Lung (tissue), 12 donors: ENCODE measurements around the gene PRDM5. TPM values are rescaled to one million over a fixed set of nuclear protein-coding genes. Genes with fewer than 3 reads are reported as not detected.

Experiments used
- ATAC-seq: fragments of 200-7000 bp; cut with Tn5 transposase; one replicate; pipeline ENCODE4 v1.9.1; 2020; ENCODE audit warnings: moderate number of reproducible peaks; ENCODE audit not compliant: insufficient read depth, low FRiP score
- DNase-seq, 3 donors: peaks; one replicate each; pipeline ENCODE4 v3.0.0-alpha.2; 2013 to 2017
- H3K27ac ChIP-seq, 2 donors: one replicate each; pipeline ENCODE4 v1.5.1; 2013; ENCODE audit warnings: mild to moderate bottlenecking in 2 of 2, moderate library complexity in 2 of 2, control low read depth in 1 of 2, inconsistent platforms in 1 of 2, low read depth in 1 of 2, low read length in 1 of 2
- H3K27me3 ChIP-seq, 3 donors: one replicate each; pipeline ENCODE4 v1.5.1; 2013; ENCODE audit warnings: low read length in 2 of 3; ENCODE audit not compliant: control insufficient read depth in 3 of 3, insufficient read depth in 3 of 3
- H3K36me3 ChIP-seq, 4 donors: one replicate each; pipeline ENCODE4 v1.5.1; 2013; ENCODE audit warnings: low read length in 4 of 4, mild to moderate bottlenecking in 1 of 4, moderate library complexity in 1 of 4; ENCODE audit not compliant: control insufficient read depth in 4 of 4, insufficient read depth in 4 of 4
- H3K4me1 ChIP-seq, 5 donors: one replicate each; pipeline ENCODE4 v1.5.1; 2013; ENCODE audit warnings: low read length in 5 of 5, mild to moderate bottlenecking in 2 of 5, moderate library complexity in 1 of 5; ENCODE audit not compliant: control insufficient read depth in 5 of 5, insufficient read depth in 5 of 5
- H3K4me3 ChIP-seq: one replicate; pipeline ENCODE4 v1.5.1; 2013; ENCODE audit warnings: mild to moderate bottlenecking, control low read depth, moderate library complexity
- H3K9ac ChIP-seq, 2 donors: one replicate each; pipeline ENCODE4 v1.5.1; 2013; ENCODE audit warnings: low read length in 2 of 2, control low read depth in 1 of 2; ENCODE audit not compliant: insufficient read depth in 1 of 2
- H3K9me3 ChIP-seq, 4 donors: one replicate each; pipeline ENCODE4 v1.5.1; 2013; ENCODE audit warnings: low read length in 3 of 4, mild to moderate bottlenecking in 1 of 4, moderate library complexity in 1 of 4; ENCODE audit not compliant: control insufficient read depth in 4 of 4, insufficient read depth in 3 of 4
- WGBS, 2 donors: extraction: QIAGEN DNeasy Blood & Tissue Kit; methylation state at CpG; one replicate each; pipeline ENCODE4 v1.1.7; 2013; 5-methylcytosine and 5-hydroxymethylcytosine counted together
- polyA plus RNA-seq, 2 donors: library from polyadenylated mRNA; stranded (reverse); fragments of 200-250 nt; gene quantifications; one replicate each; pipeline ENCODE4 v1.2.1, GENCODE V29; 2013
- total RNA-seq, 2 donors: library from RNA; depleted of rRNA in 1 of 2; stranded (reverse); fragments of >200 nt in 1 of 2; gene quantifications; one replicate each; pipeline ENCODE4 v1.2.1, GENCODE V29; 2014 to 2021
- TF ChIP-seq, protein P1 (sequence below): IDR thresholded peaks from 2 replicates; pipeline ENCODE4 v1.5.1; 2012; ENCODE audit warnings: mild to moderate bottlenecking; ENCODE audit errors: control extremely low read depth, extremely low read depth
- donor health status: control.
- donor health status: control.
- donor health status: Bipolar disorder and iron deficiency.
- donor health status: healthy.
- donor health status: DM: yes; HTN: yes; CAD: no.

The PRDM5 gene
- total and polyA plus RNA-seq, 4 donors = 3.0 to 57.6 (median 9.2) TPM

DNA sequence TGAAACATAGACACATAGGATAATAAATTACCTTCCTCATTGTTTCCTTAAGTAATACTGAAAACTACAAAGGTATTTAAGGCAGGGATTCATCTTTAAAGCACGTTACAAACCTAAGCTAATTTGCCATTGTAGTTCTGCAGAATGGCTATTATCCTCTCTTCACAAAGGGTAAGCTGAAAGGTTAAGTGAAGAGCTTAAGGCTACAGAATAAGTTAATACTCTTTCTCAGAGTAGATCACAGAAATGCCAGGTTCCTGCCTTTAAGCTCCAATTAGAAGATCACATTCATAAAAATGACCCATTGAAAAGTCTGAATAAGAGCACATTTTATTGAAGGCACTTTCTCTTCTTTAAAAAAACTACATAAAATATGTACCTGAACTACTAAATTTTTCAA, 42.1 kb upstream of the PRDM5 start:
- no peaks in the 10 kb centered on the region for H3K36me3 ChIP-seq
- WGBS, 2 donors = 61 to 72% methylated on average over 1 of the region's 1 CpG
- H3K9me3 ChIP-seq = no peaks in the 10 kb centered on the region
- no peak overlapping the region for H3K9ac ChIP-seq
- H3K27ac ChIP-seq = no peak overlapping the region
- no peaks in the 10 kb centered on the region for H3K27me3 ChIP-seq
- H3K4me3 ChIP-seq = no peak overlapping the region
- TF ChIP-seq, protein P1, sequence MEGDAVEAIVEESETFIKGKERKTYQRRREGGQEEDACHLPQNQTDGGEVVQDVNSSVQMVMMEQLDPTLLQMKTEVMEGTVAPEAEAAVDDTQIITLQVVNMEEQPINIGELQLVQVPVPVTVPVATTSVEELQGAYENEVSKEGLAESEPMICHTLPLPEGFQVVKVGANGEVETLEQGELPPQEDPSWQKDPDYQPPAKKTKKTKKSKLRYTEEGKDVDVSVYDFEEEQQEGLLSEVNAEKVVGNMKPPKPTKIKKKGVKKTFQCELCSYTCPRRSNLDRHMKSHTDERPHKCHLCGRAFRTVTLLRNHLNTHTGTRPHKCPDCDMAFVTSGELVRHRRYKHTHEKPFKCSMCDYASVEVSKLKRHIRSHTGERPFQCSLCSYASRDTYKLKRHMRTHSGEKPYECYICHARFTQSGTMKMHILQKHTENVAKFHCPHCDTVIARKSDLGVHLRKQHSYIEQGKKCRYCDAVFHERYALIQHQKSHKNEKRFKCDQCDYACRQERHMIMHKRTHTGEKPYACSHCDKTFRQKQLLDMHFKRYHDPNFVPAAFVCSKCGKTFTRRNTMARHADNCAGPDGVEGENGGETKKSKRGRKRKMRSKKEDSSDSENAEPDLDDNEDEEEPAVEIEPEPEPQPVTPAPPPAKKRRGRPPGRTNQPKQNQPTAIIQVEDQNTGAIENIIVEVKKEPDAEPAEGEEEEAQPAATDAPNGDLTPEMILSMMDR = no peak
- ATAC-seq (no peak), DNase-seq (no peak)
- no peaks in the 10 kb centered on the region for H3K4me1 ChIP-seq

GRCh38 chr4:120963449-120963848, 40.9 kb upstream of the PRDM5 start:
- H3K36me3 ChIP-seq = no peaks in the 10 kb centered on the region
- 87 to 89% methylated on average over 4 of the region's 4 CpGs for WGBS, 2 donors
- H3K4me1 ChIP-seq = no peaks in the 10 kb centered on the region
- DNase-seq = no peak
- H3K4me3 ChIP-seq = no peak overlapping the region
- no peak for ATAC-seq
- no peak overlapping the region for H3K27ac ChIP-seq
- no peaks in the 10 kb centered on the region for H3K27me3 ChIP-seq
- peaks cover 0 to 2% (median 0%) of the 10 kb centered on the region in 4 donors for H3K9me3 ChIP-seq
- H3K9ac ChIP-seq = no peak overlapping the region
- TF ChIP-seq, protein P1 = no peak

DNA sequence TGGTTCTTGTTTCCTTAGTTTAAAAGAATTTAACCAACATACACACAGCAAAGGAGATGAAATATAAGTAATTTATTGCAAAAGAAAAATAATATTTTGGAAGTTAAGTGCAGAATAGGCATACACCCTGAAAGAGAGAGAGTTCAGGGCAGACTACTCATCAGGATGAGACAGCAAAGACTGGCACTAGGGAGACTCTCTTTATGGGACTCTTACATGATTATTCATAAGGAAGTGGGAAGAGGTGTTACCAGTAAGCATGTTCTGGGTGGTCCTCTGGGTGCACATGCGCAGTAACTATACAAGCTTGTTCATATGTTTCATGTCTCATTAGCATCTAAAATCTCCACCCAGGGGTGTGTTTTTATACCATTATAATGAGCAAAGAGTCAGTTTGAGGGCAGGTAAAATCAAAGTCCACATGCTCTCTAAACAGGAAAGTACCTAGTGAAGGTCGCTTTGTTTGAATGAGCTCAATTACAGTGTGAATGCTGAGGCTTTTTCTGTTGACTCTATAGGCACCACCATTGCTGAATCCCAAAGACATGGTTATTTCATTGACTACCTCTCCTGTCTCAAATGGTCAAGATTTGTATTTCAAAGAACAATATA, 38.2 kb upstream of the PRDM5 start:
- H3K36me3 ChIP-seq = no peaks in the 10 kb centered on the region
- ATAC-seq (no peak), DNase-seq (no peak)
- no peak overlapping the region for H3K27ac ChIP-seq
- H3K27me3 ChIP-seq = no peaks in the 10 kb centered on the region
- TF ChIP-seq, protein P1 = no peak
- no peak overlapping the region for H3K9ac ChIP-seq
- no peak overlapping the region for H3K4me3 ChIP-seq
- H3K9me3 ChIP-seq = peaks cover 0 to 2% (median 0%) of the 10 kb centered on the region in 4 donors
- WGBS, 2 donors = 48 to 49% methylated on average over 2 of the region's 2 CpGs
- no peaks in the 10 kb centered on the region for H3K4me1 ChIP-seq

GRCh38 chr4:120948382-120948781, 25.9 kb upstream of the PRDM5 start:
- H3K4me1 ChIP-seq = no peaks in the 10 kb centered on the region
- no peak overlapping the region for H3K9ac ChIP-seq
- WGBS, 2 donors = 62 to 69% methylated on average over 4 of the region's 4 CpGs
- no peak overlapping the region for H3K27ac ChIP-seq
- TF ChIP-seq, protein P1 = no peak
- ATAC-seq (no peak), DNase-seq (no peak)
- peaks cover 0 to 8% (median 0%) of the 10 kb centered on the region in 4 donors for H3K9me3 ChIP-seq
- H3K4me3 ChIP-seq = no peak overlapping the region
- no peaks in the 10 kb centered on the region for H3K27me3 ChIP-seq
- H3K36me3 ChIP-seq = no peaks in the 10 kb centered on the region
